Measurements from ENCODE around the gene PSTPIP2. TPM values are rescaled to one million over a fixed set of nuclear protein-coding genes. Genes with fewer than 3 reads are reported as not detected.

Gene PSTPIP2
- total and polyA plus RNA-seq, 2 experiments from 2014 or later, result 1.4 to 2.6 TPM

DNA sequence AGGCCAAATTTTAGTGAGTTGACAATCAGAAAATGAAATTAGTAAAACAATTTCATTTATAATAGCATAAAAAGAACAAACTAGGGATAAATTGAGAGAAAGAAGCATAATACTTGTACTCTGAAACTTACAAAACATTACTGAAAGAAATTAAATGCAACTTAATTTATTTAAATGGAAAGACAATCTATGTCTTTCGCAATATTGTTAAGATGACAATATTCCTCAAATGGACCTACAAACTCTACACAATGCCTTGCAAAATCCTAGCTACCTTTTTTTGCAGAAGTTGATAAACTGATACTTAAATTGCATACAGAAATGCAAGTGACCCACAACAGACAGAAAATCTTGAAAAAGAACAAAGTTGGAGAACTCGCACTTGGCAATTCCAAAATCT lies 114.0 kb downstream of the PSTPIP2 start:
- H3K27me3 ChIP-seq (ENCODE audit: insufficient read depth), result no peaks in the 10 kb centered on the region
- peaks cover 12% of the 10 kb centered on the region for H3K36me3 Mint-ChIP-seq (ENCODE audit: low read depth)
- TF ChIP-seq, protein P1, sequence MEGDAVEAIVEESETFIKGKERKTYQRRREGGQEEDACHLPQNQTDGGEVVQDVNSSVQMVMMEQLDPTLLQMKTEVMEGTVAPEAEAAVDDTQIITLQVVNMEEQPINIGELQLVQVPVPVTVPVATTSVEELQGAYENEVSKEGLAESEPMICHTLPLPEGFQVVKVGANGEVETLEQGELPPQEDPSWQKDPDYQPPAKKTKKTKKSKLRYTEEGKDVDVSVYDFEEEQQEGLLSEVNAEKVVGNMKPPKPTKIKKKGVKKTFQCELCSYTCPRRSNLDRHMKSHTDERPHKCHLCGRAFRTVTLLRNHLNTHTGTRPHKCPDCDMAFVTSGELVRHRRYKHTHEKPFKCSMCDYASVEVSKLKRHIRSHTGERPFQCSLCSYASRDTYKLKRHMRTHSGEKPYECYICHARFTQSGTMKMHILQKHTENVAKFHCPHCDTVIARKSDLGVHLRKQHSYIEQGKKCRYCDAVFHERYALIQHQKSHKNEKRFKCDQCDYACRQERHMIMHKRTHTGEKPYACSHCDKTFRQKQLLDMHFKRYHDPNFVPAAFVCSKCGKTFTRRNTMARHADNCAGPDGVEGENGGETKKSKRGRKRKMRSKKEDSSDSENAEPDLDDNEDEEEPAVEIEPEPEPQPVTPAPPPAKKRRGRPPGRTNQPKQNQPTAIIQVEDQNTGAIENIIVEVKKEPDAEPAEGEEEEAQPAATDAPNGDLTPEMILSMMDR (conservative IDR thresholded peaks at IDR 0.05; ENCODE audit: low read depth in 2 of 2), result no peak
- TF ChIP-seq CREB1 (CRISPR knock-in tag; IDR thresholded peaks at IDR 0.05; ENCODE audit: low read depth) (no peak), EZH2 (IDR thresholded peaks at IDR 0.05; ENCODE audit: low read depth, unreplicated experiment) (no peak), EZH2phosphoT487 (IDR thresholded peaks at IDR 0.05; ENCODE audit: unreplicated experiment) (no peak), JUNB (IDR thresholded peaks at IDR 0.05; ENCODE audit: unreplicated experiment) (no peak), STAT1 (IDR thresholded peaks at IDR 0.05; ENCODE audit: unreplicated experiment) (no peak), ZNF114 (CRISPR knock-in tag; IDR thresholded peaks at IDR 0.05) (no peak), ZNF331 (CRISPR knock-in tag; IDR thresholded peaks at IDR 0.05; ENCODE audit: low read depth) (no peak)
- TF ChIP-seq, protein P2, sequence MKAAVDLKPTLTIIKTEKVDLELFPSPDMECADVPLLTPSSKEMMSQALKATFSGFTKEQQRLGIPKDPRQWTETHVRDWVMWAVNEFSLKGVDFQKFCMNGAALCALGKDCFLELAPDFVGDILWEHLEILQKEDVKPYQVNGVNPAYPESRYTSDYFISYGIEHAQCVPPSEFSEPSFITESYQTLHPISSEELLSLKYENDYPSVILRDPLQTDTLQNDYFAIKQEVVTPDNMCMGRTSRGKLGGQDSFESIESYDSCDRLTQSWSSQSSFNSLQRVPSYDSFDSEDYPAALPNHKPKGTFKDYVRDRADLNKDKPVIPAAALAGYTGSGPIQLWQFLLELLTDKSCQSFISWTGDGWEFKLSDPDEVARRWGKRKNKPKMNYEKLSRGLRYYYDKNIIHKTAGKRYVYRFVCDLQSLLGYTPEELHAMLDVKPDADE (IDR thresholded peaks at IDR 0.05), result no peak
- no peak overlapping the region for H3K27ac Mint-ChIP-seq
- H3K4me1 Mint-ChIP-seq, result no peaks in the 10 kb centered on the region
- no peaks in the 10 kb centered on the region for H3F3A ChIP-seq (replicated peaks; ENCODE audit: low read depth)
- H2AFZ ChIP-seq, result no peak overlapping the region
- ATAC-seq (no peak), DNase-seq (ENCODE audit: low spot score) (no peak)
- no peak overlapping the region for H3K4me2 ChIP-seq
- peaks cover 1% of the 10 kb centered on the region for H3K27me3 Mint-ChIP-seq (ENCODE audit: insufficient read depth, low read depth, poor library complexity)
- no peak overlapping the region for H3K4me3 Mint-ChIP-seq
- H3K9me3 Mint-ChIP-seq, result no peaks in the 10 kb centered on the region
- H4K20me1 ChIP-seq (replicated peaks; ENCODE audit: insufficient read depth), result peaks cover 4% of the 10 kb centered on the region
- peaks cover 18% of the 10 kb centered on the region; the same call in 1 of the 2 replicates for H3K79me2 ChIP-seq (replicated peaks; ENCODE audit: insufficient read depth)
- no peak overlapping the region for H3K27ac ChIP-seq (ENCODE audit: low read depth)
- H3K4me3 ChIP-seq, result no peak overlapping the region
- H3K9me2 ChIP-seq (ENCODE audit: insufficient read depth), result no peaks in the 10 kb centered on the region
- H3K36me3 ChIP-seq (ENCODE audit: insufficient read depth), result no peaks in the 10 kb centered on the region; the same call in 1 of the 2 replicates
- H3K4me1 ChIP-seq (ENCODE audit: insufficient read depth), result no peaks in the 10 kb centered on the region

DNA sequence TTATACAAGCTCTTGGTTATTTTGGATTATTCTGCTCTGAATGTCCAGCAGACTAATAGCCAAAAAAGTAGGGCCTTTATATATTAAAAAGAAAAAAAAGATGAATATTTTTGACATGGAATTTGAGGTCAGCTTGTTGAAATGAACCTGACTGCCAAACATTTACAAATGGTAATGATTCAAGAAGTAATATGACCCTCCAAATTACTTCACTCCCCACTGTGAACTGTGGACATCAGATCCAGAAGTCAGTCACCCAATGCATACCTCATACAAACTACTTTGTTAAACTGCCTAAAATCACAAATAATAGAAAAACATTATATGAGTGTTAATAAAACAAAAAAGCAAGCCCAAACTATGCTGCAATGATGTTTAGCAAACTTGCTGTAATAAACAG lies 115.0 kb downstream of the PSTPIP2 start:
- Histone ChIP-seq H2AFZ (no peak overlapping the region), H3K4me2 (no peak overlapping the region), H3K27ac (ENCODE audit: low read depth) (no peak overlapping the region), H3F3A (replicated peaks; ENCODE audit: low read depth) (no peaks in the 10 kb centered on the region), H3K79me2 (replicated peaks; ENCODE audit: insufficient read depth) (peaks cover 18% of the 10 kb centered on the region; the same call in 1 of the 2 replicates), H3K36me3 (ENCODE audit: insufficient read depth) (peaks cover 6% of the 10 kb centered on the region; the same call in 1 of the 2 replicates), H3K4me1 (ENCODE audit: insufficient read depth) (no peaks in the 10 kb centered on the region), H3K4me3 (no peak overlapping the region), H3K27me3 (ENCODE audit: insufficient read depth) (no peaks in the 10 kb centered on the region), H4K20me1 (replicated peaks; ENCODE audit: insufficient read depth) (peaks cover 4% of the 10 kb centered on the region), H3K9me2 (ENCODE audit: insufficient read depth) (no peaks in the 10 kb centered on the region)
- Mint-ChIP-seq H3K4me3 (no peak overlapping the region), H3K36me3 (ENCODE audit: low read depth) (peaks cover 12% of the 10 kb centered on the region), H3K27me3 (ENCODE audit: insufficient read depth, low read depth, poor library complexity) (peaks cover 1% of the 10 kb centered on the region), H3K4me1 (no peaks in the 10 kb centered on the region), H3K27ac (no peak overlapping the region), H3K9me3 (no peaks in the 10 kb centered on the region)
- ATAC-seq (no peak), DNase-seq (ENCODE audit: low spot score) (no peak)
- no peak for TF ChIP-seq ZNF114 (CRISPR knock-in tag; IDR thresholded peaks at IDR 0.05)
- no peak for TF ChIP-seq POLR2AphosphoS5 (IDR thresholded peaks at IDR 0.05; ENCODE audit: low read depth)
- no peak for TF ChIP-seq STAT1 (IDR thresholded peaks at IDR 0.05; ENCODE audit: unreplicated experiment)
- TF ChIP-seq, protein P2 (IDR thresholded peaks at IDR 0.05), result no peak
- no peak for TF ChIP-seq CREB1 (CRISPR knock-in tag; IDR thresholded peaks at IDR 0.05; ENCODE audit: low read depth)
- TF ChIP-seq, protein P3, sequence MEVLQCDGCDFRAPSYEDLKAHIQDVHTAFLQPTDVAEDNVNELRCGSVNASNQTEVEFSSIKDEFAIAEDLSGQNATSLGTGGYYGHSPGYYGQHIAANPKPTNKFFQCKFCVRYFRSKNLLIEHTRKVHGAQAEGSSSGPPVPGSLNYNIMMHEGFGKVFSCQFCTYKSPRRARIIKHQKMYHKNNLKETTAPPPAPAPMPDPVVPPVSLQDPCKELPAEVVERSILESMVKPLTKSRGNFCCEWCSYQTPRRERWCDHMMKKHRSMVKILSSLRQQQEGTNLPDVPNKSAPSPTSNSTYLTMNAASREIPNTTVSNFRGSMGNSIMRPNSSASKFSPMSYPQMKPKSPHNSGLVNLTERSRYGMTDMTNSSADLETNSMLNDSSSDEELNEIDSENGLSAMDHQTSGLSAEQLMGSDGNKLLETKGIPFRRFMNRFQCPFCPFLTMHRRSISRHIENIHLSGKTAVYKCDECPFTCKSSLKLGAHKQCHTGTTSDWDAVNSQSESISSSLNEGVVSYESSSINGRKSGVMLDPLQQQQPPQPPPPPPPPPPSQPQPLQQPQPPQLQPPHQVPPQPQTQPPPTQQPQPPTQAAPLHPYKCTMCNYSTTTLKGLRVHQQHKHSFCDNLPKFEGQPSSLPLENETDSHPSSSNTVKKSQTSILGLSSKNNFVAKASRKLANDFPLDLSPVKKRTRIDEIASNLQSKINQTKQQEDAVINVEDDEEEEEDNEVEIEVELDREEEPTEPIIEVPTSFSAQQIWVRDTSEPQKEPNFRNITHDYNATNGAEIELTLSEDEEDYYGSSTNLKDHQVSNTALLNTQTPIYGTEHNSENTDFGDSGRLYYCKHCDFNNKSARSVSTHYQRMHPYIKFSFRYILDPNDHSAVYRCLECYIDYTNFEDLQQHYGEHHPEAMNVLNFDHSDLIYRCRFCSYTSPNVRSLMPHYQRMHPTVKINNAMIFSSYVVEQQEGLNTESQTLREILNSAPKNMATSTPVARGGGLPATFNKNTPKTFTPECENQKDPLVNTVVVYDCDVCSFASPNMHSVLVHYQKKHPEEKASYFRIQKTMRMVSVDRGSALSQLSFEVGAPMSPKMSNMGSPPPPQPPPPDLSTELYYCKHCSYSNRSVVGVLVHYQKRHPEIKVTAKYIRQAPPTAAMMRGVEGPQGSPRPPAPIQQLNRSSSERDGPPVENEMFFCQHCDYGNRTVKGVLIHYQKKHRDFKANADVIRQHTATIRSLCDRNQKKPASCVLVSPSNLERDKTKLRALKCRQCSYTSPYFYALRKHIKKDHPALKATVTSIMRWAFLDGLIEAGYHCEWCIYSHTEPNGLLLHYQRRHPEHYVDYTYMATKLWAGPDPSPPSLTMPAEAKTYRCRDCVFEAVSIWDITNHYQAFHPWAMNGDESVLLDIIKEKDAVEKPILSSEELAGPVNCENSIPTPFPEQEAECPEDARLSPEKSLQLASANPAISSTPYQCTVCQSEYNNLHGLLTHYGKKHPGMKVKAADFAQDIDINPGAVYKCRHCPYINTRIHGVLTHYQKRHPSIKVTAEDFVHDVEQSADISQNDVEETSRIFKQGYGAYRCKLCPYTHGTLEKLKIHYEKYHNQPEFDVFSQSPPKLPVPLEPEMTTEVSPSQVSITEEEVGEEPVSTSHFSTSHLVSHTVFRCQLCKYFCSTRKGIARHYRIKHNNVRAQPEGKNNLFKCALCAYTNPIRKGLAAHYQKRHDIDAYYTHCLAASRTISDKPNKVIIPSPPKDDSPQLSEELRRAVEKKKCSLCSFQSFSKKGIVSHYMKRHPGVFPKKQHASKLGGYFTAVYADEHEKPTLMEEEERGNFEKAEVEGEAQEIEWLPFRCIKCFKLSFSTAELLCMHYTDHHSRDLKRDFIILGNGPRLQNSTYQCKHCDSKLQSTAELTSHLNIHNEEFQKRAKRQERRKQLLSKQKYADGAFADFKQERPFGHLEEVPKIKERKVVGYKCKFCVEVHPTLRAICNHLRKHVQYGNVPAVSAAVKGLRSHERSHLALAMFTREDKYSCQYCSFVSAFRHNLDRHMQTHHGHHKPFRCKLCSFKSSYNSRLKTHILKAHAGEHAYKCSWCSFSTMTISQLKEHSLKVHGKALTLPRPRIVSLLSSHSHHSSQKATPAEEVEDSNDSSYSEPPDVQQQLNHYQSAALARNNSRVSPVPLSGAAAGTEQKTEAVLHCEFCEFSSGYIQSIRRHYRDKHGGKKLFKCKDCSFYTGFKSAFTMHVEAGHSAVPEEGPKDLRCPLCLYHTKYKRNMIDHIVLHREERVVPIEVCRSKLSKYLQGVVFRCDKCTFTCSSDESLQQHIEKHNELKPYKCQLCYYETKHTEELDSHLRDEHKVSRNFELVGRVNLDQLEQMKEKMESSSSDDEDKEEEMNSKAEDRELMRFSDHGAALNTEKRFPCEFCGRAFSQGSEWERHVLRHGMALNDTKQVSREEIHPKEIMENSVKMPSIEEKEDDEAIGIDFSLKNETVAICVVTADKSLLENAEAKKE (CRISPR knock-in tag; IDR thresholded peaks at IDR 0.05), result no peak
- TF ChIP-seq JUNB (IDR thresholded peaks at IDR 0.05; ENCODE audit: unreplicated experiment), result no peak
- no peak for TF ChIP-seq NANOG (IDR thresholded peaks at IDR 0.05; ENCODE audit: borderline replicate concordance)
